HepG2 (cell line): ENCODE results near the gene KCNQ5.

ENCODE experiments used
- CEBPB ChIP-seq: IDR thresholded peaks from 2 replicates; pipeline ENCODE4 v1.6.1; 2011; ENCODE audit warnings: low read depth, low read length, improper control_type of control experiment, borderline replicate concordance
- GTF2F1 ChIP-seq: fragments of 150-350 bp; IDR thresholded peaks from 2 replicates; pipeline ENCODE4 v1.6.1; 2014; ENCODE audit warnings: low read length
- HMG20B ChIP-seq: conservative IDR thresholded peaks from 2 replicates; pipeline ENCODE4 v1.6.1; 2016; ENCODE audit warnings: missing genetic modification reagents, missing compliant biosample characterization
- KLF12 ChIP-seq: sonication (generic); formaldehyde crosslinking; IDR thresholded peaks from 2 replicates; pipeline ENCODE4 v1.4.0; 2020; ENCODE audit warnings: missing genetic modification reagents, borderline replicate concordance
- NPAS2 ChIP-seq: sonication (generic); formaldehyde crosslinking; IDR thresholded peaks from 2 replicates; pipeline ENCODE4 v1.8.0; 2022; ENCODE audit warnings: mild to moderate bottlenecking, missing genetic modification reagents, borderline replicate concordance
- THRA ChIP-seq: sonication (generic); formaldehyde crosslinking; IDR thresholded peaks from 2 replicates; pipeline ENCODE4 v1.4.0; 2020; ENCODE audit warnings: missing genetic modification reagents, borderline replicate concordance
- U2AF2 ChIP-seq: fragments of 200-400 bp; formaldehyde crosslinking; IDR thresholded peaks from 2 replicates; pipeline ENCODE4 v1.6.1; 2017; ENCODE audit warnings: low read depth, mild to moderate bottlenecking, low read length
- ZFP82 ChIP-seq: sonication (generic); formaldehyde crosslinking; IDR thresholded peaks from 2 replicates; pipeline ENCODE4 v1.5.1; 2020; ENCODE audit warnings: mild to moderate bottlenecking, missing genetic modification reagents, borderline replicate concordance
- ZNF138 ChIP-seq: sonication (generic); formaldehyde crosslinking; IDR thresholded peaks from 2 replicates; pipeline ENCODE4 v1.5.0; 2020; ENCODE audit warnings: mild to moderate bottlenecking, low read depth, missing genetic modification reagents
- ZNF230 ChIP-seq: sonication (generic); formaldehyde crosslinking; IDR thresholded peaks from 2 replicates; pipeline ENCODE4 v1.4.0; 2020; ENCODE audit warnings: mild to moderate bottlenecking, missing genetic modification reagents
- ZNF33B ChIP-seq: sonication (generic); formaldehyde crosslinking; IDR thresholded peaks from 2 replicates; pipeline ENCODE4 v1.5.1; 2020; ENCODE audit warnings: mild to moderate bottlenecking, missing genetic modification reagents
- ZNF549 ChIP-seq: sonication (generic); formaldehyde crosslinking; IDR thresholded peaks from 2 replicates; pipeline ENCODE4 v1.5.0; 2020; ENCODE audit warnings: missing genetic modification reagents
- ZNF761 ChIP-seq: sonication (generic); formaldehyde crosslinking; conservative IDR thresholded peaks from 2 replicates; pipeline ENCODE4 v1.4.0; 2020; ENCODE audit warnings: mild to moderate bottlenecking, missing genetic modification reagents
- TF ChIP-seq, protein P1 (sequence below): sonication (generic); formaldehyde crosslinking; IDR thresholded peaks from 2 replicates; pipeline ENCODE4 v1.5.1; 2020; ENCODE audit warnings: missing genetic modification reagents, mild to moderate bottlenecking, borderline replicate concordance

DNA sequence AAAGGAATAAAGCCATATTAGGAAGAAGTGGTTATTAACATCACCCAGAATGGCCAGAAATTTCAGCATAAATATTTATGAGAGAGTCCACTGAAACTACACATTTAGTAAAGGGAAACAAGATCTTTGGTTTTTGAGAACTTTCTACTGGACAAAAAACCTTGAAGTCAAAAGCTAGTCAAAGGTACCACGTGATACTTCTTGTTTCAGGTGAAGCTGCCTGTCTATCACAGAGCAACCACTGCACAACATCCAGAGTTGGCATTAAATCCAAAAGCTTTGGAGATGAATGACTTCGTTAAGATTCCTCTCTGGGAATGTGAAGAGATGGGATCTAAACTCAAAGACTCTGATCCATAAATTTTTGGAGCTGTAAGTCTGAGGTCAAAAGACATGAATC, 137.0 kb downstream of the KCNQ5 start:
- TF ChIP-seq GTF2F1 (no peak), THRA (CRISPR knock-in tag) (no peak), ZNF230 (CRISPR knock-in tag) (no peak), ZNF33B (CRISPR knock-in tag) (no peak), NPAS2 (no peak), U2AF2 (no peak), ZNF549 (CRISPR knock-in tag) (no peak), ZNF761 (no peak), KLF12 (no peak), ZFP82 (CRISPR knock-in tag) (no peak), ZNF138 (no peak), CEBPB (no peak), HMG20B (CRISPR knock-in tag) (no peak)
- TF ChIP-seq, protein P1, sequence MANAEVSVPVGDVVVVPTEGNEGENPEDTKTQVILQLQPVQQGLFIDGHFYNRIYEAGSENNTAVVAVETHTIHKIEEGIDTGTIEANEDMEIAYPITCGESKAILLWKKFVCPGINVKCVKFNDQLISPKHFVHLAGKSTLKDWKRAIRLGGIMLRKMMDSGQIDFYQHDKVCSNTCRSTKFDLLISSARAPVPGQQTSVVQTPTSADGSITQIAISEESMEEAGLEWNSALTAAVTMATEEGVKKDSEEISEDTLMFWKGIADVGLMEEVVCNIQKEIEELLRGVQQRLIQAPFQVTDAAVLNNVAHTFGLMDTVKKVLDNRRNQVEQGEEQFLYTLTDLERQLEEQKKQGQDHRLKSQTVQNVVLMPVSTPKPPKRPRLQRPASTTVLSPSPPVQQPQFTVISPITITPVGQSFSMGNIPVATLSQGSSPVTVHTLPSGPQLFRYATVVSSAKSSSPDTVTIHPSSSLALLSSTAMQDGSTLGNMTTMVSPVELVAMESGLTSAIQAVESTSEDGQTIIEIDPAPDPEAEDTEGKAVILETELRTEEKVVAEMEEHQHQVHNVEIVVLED (CRISPR knock-in tag) = no peak
